Activated CD8-positive, alpha-beta memory T cell treated with anti-CD3 and anti-CD28 coated beads, Interleukin-2, amount 50 U/mL, for 48 hours (primary cell): Measurements from ENCODE around the gene EPHA2.
"Not testable (repeated sequence)": the region's sequence is repeated elsewhere in the genome, so short reads cannot be mapped to it uniquely, and the experiment has no call there.

Experiments
- DNase-seq: peaks from one replicate; pipeline ENCODE4 v3.0.0-alpha.2; 2020

EPHA2 gene

DNA sequence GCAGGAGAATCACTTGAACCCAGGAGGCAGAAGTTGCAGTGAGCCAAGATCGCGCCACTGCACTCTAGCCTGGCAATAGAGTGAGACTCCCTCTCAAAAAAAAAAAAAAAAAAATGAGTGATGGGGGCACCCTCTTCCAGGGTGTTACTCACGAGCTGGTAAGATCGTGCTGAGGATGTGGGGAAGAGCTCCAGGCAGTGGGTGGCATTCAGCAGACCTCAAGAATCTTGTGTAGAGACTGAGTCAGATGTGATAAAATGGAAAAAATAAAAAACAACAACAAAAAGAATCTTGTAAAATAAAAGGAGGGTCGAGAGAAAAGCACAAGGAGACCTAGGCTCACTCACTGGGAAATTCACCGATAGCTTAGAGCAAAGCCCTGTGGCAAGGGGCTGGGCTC is 38.5 kb downstream of the EPHA2 start:
- DNase-seq, result no peak

DNA sequence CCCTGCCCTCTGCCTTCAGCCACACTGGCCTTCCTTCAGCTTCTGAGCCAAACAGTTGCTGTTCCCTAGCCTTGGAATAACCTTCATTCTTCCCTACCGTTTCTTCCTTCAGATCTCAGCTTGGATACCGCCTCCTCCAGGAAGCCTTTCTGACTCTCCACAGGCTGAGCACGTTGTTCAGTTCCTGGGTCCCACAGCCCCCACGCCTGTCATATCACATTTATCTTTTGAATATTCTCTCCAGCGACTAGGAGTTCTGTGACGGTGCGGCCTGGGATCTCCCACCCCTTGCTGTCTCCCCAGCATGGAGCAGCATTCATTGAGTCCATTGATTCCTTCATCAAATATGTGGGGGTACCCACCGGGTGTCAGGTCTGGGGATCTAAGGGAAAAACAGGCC is 39.2 kb downstream of the EPHA2 start:
- DNase-seq, result no peak

DNA sequence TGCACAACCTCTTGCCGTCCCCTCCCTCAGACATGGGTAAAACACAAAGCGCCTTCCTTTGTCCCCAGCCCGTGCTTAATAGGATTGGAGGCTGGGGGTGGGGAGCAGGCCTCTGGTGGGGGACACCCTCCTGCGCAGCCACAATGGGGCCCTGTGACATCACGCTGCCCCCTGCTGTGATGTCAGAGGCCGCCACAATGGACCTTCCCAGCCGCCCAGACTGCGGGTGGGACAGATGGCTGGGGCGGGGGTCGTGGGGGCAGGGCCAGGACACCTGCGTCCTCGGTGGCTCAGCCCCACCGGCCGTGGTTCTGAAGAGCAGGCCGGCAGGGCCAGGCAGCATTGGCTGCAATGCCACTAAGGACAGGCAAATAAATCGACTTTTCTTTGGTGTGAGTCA is 39.9 kb downstream of the EPHA2 start:
- DNase-seq, result no peak

DNA sequence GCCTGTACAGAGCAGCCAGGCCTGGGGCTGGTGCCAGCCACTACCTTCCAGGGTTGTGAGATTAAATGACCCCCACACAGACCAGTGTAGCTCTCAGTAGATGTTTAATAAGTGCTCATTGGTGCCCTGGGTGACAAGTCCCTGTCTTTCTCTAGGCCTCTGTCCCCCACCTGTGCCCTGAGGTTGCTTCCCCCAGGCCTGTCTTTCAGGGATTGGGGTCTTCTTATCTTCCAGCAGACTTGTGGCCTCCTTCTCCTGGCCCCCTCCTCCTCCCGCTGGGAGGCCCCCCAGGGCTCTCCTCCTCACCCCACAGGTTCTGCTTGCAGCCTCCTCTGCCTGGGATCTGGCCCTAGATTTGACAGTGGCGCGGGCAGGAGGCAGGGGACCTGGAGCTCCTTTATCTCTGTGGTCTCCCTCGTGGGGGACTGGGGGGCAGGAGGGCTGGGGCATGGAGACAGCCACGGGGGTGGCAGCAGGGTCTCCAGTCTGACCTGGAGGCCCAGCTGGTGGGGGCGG is 40.3 kb downstream of the EPHA2 start:
- DNase-seq, result no peak

DNA sequence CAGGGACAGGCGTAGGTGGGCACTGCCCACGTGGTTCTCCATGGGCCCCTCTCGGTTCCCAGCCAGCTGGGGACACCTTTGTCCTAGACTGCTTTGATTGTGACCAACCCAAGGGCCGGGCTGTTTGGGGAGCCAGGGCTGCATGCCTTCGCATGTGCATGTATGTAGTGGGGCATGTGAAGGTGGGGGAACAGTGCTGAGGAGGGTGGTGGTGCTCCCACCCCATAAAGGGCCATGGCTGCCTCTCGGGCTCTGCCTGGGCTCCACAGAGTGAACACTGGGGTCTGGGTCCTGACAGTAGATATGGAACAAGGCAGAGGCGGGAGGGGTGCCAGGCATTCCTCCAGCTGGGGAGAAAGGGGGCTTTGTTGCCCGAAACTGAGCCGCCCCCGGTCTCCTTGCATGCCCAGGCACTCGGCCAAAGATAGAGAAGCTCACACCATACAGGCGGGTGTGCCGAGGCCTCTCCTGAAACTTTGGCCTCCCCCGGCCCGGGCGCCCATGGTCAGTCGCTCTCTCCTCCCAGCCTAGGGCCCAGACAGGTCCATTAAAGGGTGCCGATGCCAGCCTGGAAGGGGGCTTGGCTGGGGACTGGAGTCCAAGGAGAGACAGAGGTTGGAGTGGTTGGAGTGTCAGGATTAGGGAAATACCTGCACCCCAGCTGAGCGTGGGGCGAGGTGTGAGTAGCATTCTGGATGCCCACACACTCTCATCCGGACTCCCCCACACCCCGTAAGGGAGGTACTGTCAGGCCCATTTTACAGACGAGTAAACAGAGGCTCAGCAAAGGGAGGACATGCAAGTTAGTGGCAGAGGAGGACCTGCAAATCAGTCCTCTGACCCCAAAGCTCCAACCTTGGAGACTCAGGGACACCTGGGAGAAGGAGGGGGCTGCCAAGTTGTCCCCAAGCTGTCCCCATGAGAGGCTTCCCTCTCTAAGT is 41.1 kb downstream of the EPHA2 start:
- no peak for DNase-seq

DNA sequence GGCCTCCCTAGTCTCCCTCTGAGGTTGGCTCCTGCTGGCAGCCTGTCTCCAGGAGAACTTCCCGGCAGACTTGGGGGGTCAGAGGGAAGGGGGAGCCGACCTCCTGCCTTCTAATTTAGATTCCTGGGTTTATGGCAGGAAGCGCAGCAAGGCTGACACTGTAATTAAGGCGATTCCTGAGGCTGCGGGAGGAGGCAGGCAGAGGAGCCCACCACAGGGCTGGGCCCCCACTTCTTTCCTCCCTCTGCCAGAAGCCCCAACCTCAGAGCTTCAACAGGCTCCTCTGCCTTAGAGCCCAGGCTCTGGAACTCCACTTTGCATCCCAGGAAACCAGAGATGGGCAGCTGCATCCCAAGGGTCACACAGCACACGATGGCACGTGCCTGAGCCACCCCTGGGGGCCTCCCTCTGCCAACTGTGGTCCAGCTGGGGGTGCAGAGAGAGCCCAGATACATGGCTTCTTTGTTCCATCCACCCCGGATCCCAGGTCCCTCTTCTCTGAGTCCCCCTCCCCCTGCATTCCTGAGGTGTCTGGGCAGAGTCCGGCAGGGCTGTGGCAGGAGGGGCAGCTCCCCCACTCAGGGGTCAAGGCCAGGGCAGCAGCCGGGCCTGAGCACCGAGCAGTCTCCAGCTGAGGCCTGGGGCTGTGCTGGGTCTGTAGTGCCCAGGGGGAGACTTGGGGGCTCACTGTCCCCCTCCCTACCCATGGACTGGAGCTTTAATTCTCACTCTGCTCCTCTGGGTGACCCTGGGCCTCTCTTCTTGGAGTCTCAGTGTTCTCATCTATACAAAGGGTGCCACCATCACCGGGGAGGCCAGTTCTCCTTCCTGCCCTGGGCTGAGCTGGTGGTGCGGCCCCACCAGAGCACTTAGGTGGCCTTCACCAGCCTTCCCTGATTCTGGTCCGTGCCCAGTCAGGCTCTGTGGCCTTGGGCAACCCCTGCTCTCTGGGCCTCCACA is 43.0 kb downstream of the EPHA2 start:
- DNase-seq, result no peak

DNA sequence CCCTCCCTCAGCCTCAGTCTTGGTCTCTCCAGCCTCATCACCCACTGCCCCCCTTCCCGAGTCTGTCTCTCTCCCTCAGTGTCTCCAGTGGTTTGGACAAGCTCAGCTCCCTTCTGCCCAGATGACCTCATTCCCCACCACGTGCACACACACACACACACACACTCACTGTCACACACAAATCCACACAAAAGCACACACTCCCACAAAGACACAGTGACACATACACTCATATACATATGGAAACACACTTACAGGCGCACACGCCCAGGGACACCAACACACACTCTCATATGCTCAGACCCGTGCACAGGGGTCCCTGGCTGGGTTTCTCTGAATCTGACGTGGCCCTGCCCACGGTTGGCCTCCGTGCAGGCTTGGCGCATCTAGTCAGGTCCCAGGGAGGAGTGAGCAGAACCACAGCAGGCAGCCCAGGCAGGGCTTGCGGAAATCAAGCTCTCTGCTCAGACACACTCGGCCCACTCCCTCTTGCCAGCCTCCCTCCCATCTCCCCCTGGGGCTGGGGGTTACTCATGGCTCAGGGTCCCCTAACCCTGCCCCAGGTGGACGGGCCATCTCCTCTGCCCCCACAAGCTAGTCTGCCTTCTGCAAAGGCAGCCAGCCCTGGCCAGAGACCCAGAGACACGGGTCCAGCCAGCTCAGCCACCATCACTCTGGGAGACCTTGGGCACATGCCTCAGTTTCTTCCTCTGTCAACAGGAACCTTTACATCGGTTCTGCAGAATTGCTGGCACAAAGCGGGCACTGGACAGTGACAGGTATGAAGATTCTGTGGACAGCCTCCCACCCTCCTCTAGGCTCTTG is 43.9 kb downstream of the EPHA2 start:
- DNase-seq, result no peak

DNA sequence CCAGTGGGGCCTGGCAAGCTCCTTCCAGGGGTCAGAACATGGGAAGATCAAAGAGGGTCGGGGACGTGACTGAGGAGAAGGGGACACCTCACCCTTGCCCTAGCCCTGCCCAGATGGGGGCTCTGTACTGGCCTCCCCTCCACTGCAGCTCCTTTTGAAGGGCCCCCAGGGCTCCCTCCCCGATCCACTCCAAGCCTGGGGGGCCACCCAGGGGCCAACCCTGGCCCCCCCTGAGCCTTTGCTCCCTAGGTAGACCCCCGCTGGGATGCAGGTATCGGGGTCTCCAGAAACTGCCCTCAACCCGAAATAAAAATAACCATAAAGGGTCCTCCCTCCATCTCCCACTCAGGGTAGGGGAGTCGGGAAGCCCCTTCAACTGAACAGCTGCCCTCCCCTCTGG is 45.0 kb downstream of the EPHA2 start:
- DNase-seq, result no peak

DNA sequence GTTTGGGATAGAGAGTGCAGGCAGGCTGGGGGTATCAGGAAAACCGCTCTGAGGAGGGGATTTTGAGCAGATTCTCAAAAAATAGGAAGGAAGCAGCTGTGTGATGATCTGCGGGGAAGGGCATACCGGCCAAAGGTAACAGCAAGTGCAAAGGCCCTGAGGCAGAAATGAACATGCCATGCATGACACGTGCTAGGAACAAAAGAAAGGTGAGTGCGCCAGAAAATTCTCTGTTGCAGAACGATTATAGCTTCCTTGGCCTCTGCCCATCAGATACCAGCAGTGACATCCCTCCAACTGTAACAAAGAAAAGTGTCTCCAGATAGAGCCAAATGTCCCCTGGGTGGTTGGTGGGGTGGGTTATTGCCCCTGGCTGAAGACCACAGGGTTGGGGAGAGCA is 45.4 kb downstream of the EPHA2 start:
- no peak for DNase-seq

DNA sequence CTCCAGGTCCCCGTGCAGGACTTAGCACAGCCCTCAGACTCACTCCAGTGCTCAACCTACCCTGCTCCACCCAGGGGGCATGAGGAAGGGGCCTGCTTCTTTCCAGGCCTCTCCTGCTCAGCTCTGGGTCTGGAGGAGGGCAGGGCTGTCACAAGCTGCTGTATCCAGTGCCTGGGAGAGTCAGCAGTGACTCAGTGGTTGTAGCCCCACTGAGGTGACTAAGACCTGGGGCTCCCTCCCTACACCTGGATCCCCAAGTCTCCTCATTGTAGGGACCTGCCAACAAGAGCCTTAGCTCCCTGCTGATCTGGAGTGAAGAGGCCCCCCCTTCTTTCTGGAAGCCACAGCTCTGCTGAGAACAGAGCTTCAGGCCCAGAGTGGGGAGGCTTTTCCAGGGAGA is 46.3 kb downstream of the EPHA2 start:
- DNase-seq, result no peak

DNA sequence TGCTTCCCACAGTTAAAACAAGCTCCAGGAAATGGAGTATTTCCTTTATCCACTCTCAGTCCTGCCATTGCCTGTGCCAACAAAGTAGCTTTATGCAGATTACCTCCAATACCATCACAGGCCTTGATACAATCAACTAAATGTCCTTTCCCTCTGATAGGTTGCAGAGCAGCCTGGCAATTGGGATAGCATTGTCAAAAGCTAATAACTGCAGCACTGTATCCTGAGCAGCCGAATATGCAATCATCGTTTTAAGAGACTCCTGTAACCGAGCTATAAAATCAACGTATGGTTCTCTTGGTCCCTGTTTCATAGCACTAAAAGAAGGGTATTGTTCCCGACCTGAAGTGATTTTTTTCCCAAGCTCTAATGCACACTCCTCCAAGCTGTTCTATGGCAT is 48.8 kb downstream of the EPHA2 start:
- DNase-seq, result not testable (repeated sequence)

DNA sequence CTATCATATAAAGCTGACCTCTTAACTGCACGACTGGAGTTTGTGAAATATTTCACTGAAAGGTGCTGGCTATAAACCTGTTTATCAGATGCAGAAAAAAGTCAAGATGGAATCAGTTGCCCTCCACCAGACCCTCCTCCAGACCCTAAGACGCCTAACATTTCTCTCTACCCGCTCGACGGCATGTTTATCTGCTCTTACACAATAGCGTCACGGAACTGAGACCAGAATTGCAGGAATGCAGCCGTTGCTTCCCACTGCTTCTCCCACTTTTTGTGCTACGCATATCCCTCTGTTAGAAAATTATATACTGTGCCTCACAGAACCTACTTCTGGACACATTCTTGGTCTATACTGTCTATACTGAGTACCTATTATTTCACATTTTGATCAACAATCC is 54.2 kb downstream of the EPHA2 start:
- DNase-seq, result no peak

DNA sequence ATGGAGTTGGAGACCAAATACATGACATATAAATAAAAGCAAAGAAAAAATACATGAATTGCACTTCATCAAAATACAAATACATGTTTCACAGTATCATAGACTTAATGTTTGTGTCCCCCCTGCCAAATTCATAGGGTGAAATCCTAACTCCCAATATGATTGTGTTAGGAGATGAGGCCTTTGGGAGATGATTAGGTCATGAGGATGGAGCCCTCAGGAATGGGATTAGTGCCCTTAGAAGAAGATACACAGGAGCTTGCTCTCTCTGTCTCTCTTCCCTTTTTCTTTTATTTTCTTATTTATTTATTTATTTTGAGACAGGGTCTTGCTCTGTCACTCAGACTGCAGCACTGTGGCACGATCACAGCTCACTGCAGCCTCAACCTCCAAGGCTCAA is 56.5 kb downstream of the EPHA2 start:
- DNase-seq, result no peak

DNA sequence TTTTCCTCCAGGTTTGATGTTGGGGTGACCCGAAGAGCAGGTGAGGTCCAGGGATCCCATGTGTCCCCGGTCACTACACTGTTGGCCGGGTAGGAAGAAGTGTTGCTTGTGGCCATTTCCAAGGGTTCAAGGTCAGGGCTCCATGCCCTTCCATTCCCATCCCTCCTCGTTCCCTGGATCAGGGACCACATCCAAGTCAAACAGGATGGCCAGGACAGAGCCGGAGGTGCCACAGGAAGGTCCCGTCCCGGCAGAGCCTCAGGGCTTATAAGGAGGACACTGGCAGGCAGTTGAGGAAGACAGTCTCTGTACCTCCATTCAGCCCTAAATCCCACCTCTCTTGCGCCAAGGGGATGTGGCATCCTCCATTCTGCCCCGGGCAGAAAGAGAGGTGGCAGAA is 60.4 kb downstream of the EPHA2 start:
- DNase-seq, result no peak

DNA sequence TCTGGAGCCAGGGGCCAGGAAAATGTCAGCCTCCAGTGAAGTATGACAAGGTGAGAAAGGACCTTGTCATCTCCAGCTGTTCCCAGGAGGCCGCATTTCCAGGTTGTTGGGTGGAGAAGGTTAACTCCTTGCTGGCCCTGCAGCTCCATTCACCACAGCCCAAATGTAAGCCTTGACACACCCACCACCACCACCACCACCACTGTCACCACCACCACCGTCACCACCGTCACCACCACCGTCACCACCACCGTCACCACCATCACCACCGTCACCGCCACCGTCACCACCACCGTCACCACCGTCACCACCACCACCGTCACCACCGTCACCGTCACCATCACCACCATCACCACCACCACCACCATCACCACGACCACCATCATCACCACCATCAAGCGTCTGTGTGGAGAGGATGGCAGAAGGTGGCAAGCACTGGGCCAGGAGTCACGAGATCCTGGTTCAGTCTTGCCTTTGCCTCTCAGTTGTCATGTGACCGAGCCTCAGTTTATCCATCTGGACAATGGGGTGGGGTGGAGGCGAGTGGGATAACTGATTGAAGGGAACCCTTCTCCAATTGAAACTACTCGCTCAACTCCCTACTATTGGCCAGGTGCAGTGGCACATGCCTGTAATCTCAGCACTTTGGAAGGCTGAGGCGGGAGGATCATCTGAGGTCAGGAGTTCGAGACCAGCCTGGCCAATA is 61.3 kb downstream of the EPHA2 start:
- DNase-seq, result no peak

DNA sequence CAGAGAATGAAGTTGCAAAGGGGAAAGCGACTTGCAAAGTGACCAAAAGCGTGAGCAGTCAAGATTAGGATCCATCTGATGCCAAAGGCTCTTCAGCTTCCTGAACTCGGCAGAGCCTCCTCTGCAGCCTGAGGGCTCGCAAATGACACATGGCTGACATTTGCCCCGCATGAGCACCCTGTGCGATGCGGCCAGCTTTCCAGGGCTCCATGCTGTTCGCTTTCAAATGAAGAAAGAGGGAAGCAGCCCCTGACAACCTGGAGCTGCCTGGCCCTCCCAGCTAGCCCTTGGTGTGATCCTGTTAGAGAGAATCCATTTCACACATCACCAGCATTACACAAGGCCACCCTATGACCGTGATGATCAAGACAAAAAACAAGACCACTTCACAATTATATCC is 62.3 kb downstream of the EPHA2 start:
- DNase-seq, result no peak

DNA sequence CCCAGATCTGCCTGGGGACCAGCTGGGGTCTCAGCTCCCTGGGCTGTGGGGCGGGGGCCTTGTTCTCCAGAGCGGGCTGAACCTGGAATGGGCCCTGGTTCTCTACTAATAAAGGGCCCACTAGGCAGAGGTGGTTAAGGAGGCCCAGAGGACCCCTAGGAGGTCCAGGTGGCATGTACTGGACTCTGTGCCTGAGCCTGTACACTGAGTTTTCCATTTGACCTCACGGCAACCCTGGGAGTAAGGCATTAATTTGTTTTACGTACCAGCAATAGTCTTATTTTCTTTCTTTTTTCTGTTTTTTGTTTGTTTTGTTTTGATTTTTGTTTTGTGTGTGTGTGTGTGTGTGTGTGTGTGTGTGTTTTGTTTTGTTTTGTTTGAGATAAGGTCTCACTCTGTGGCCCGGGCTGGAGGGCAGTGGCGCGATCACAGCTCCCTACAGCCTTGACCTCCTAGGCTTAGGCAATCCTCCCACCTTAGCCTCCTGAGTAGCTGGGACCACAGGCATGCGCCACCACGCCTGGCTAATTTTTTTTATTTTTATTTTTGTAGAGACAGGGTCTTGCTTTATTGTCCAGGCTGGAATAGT is 62.9 kb downstream of the EPHA2 start:
- DNase-seq, result no peak

DNA sequence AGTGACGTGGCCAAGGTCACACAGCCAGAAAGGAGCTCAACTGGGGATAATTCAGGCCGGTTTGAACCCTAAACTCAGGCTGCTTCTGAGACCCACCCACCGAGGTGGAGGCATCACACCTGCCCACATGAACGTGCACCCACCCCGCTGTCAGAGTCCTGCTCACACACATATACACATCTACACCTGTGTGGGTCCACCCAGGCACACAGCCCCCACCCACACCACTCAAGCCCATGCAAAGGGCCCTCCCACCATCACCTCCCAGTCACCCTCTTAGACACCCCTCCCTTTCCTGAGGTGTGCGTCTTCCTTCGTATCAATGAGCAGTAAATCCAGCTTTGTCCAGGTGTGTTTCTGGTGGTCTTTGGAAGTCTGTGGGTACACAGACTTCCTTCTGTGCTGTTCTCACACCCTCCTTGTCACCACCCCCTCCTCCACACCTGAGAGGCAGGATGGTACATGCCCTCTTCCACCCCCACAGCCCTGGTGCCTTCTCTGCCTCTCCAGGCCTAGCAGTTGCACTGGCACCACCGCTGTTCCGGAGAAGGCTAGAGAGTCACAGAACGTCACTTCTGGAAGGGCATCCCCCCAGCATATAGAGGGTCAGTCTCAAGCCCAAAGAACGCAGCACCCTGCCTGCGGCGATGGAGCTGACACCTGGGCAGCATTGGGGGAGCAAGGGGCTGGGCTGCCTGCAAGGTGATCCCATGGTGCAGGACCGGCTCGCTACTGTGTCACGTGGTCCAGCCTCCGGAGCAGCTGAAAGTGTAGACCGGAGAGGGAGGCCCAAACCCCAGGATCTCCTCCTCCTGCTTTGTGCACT is 63.6 kb downstream of the EPHA2 start:
- no peak for DNase-seq

DNA sequence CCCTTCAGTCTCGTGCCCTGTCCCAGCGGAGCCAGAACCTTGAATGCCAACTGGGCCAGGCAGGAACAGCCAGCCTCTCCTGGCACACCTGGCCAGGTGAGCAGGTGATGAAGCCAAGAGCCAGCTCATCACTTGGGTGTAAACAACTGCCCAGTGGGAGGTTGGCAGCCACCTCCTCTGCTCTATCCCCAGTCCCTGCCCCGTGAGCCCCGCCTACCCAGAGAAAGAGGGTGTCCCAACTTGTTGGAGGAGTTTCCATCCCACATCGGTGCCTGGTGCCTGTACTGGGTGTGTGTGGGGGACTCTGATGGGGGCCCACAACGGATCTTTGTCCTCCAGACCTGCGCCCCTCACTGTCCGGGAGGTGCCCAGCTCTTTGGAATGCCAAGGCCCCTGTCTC is 64.6 kb downstream of the EPHA2 start:
- DNase-seq, result no peak

DNA sequence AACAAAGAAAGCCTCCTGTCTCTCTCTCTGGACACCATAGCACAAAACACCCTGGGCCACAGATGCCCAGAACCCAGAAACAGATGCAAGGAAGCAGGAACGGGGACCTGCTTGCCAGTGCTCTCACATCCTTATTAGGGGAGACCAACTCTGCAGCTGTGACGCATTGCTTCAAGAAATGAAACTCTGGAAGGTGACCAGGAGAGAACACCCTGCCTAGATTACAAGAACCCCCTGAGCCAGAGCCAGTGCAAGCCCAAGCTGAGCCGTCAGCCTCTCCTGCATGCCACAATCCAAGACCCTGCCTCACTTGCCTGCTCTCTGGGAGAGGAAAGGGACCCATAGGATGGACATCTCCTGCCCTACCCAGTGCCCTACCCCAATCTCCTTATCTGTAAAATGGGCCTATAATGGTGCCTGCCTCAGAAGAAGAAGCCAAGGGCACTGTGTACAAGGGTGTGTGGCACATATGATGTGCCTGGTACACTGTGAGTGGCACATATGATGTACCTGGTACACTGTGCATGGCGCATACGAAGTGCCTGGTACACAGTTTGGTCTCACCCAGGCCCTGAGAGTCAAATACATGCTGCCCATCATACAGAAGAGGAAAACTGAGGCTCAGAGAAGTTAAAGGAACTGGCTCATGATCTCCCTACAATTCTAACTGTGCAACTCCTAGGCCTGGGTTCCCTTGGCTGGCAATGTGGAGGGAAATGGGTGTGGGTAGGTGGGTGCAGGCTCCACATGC is 65.6 kb downstream of the EPHA2 start:
- no peak for DNase-seq
